Spinal cord (tissue), 10 donors: ENCODE data around the gene ODC1. TPM values are rescaled to one million over a fixed set of nuclear protein-coding genes. Genes with fewer than 3 reads are reported as not detected.

Experiments used
- DNase-seq, 6 donors: peaks; one replicate each; pipeline versions ENCODE4 v3.0.0 to v3.0.0-alpha.2; 2013 to 2015; ENCODE audit warnings: low spot score in 6 of 6, low read depth in 4 of 6
- H3K27ac ChIP-seq: one replicate; pipeline ENCODE4 v1.5.1; 2013; ENCODE audit warnings: low read depth, low read length, control low read depth
- H3K27me3 ChIP-seq: one replicate; pipeline ENCODE4 v1.6.1; 2013; ENCODE audit warnings: low read length; ENCODE audit not compliant: control insufficient read depth, insufficient read depth
- H3K36me3 ChIP-seq: one replicate; pipeline ENCODE4 v1.6.1; 2013; ENCODE audit warnings: low read length; ENCODE audit not compliant: control insufficient read depth, insufficient read depth
- H3K4me1 ChIP-seq: one replicate; pipeline ENCODE4 v1.6.1; 2013; ENCODE audit warnings: low read length; ENCODE audit not compliant: control insufficient read depth, insufficient read depth
- H3K4me3 ChIP-seq: one replicate; pipeline ENCODE4 v1.5.1; 2013; ENCODE audit warnings: low read depth, low read length, control low read depth
- H3K9me3 ChIP-seq: one replicate; pipeline ENCODE4 v1.6.1; 2013; ENCODE audit warnings: low read length; ENCODE audit not compliant: control insufficient read depth, insufficient read depth
- WGBS: methylation state at CpG from one replicate; pipeline ENCODE4 v1.1.5; 2013; ENCODE audit warnings: missing lambda C conversion rate; ENCODE audit not compliant: insufficient coverage; 5-methylcytosine and 5-hydroxymethylcytosine counted together
- polyA plus RNA-seq, 2 donors: library from polyadenylated mRNA; unstranded; fragments of 120-200 nt; gene quantifications; one replicate each; pipeline ENCODE4 v1.2.1, GENCODE V29; 2013; ENCODE audit not compliant: insufficient read length in 2 of 2
- total RNA-seq, 2 donors: library from RNA; depleted of rRNA in 1 of 2; stranded (reverse); fragments of 120-200 nt in 1 of 2; fragments of >200 nt in 1 of 2; gene quantifications; one replicate each; pipeline versions ENCODE4 v1.2.3 to v1.2.4, GENCODE V29; 2013 to 2014
- donor health status: healthy.

ODC1 gene
- total and polyA plus RNA-seq, 4 donors, result 79.1 to 137 (median 111) TPM

GRCh38 chr2:10424051-10424450 lies 24.1 kb downstream of the ODC1 start:
- Histone ChIP-seq H3K4me3 (no peak overlapping the region), H3K36me3 (peaks cover 75% of the 10 kb centered on the region), H3K27ac (no peak overlapping the region), H3K27me3 (no peaks in the 10 kb centered on the region), H3K9me3 (no peaks in the 10 kb centered on the region), H3K4me1 (peaks cover 32% of the 10 kb centered on the region)
- no peak for DNase-seq
- WGBS, result 82% methylated on average over 9 of the region's 11 CpGs

- no peak overlapping the region for H3K4me3 ChIP-seq
- DNase-seq, result no peak
- no peak overlapping the region for H3K27ac ChIP-seq
- peaks cover 73% of the 10 kb centered on the region for H3K36me3 ChIP-seq
- no peaks in the 10 kb centered on the region for H3K9me3 ChIP-seq
- WGBS, result 90% methylated on average over 6 of the region's 6 CpGs
- H3K27me3 ChIP-seq, result no peaks in the 10 kb centered on the region
- H3K4me1 ChIP-seq, result peaks cover 32% of the 10 kb centered on the region
These were observed 24.7 kb downstream of the ODC1 start for GRCh38 chr2:10423400-10423774.

- DNase-seq, result no peak
- Histone ChIP-seq H3K4me3 (no peak overlapping the region), H3K27ac (no peak overlapping the region), H3K9me3 (no peaks in the 10 kb centered on the region), H3K4me1 (peaks cover 29% of the 10 kb centered on the region), H3K27me3 (no peaks in the 10 kb centered on the region), H3K36me3 (peaks cover 68% of the 10 kb centered on the region)
- whole genome bisulfite sequencing, result 91% methylated on average over 19 of the region's 24 CpGs
These were observed 25.3 kb downstream of the ODC1 start for GRCh38 chr2:10422732-10423399.

- WGBS, result 79% methylated on average over 6 of the region's 6 CpGs
- Histone ChIP-seq H3K27me3 (no peaks in the 10 kb centered on the region), H3K4me1 (peaks cover 23% of the 10 kb centered on the region), H3K9me3 (no peaks in the 10 kb centered on the region), H3K27ac (no peak overlapping the region), H3K36me3 (peaks cover 62% of the 10 kb centered on the region), H3K4me3 (no peak overlapping the region)
- no peak for DNase-seq
These were observed 25.9 kb downstream of the ODC1 start for GRCh38 chr2:10422251-10422650.

GRCh38 chr2:10419553-10420257 lies 28.4 kb downstream of the ODC1 start:
- WGBS, result 95% methylated on average over 46 of the region's 54 CpGs
- H3K36me3 ChIP-seq, result peaks cover 43% of the 10 kb centered on the region
- no peak for DNase-seq

GRCh38 chr2:10417551-10418335 lies 30.4 kb downstream of the ODC1 start:
- no peaks in the 10 kb centered on the region for H3K9me3 ChIP-seq
- H3K4me3 ChIP-seq, result no peak overlapping the region
- H3K27ac ChIP-seq, result no peak overlapping the region
- 97% methylated on average over 3 of the region's 6 CpGs for WGBS
- peaks cover 28% of the 10 kb centered on the region for H3K4me1 ChIP-seq
- H3K27me3 ChIP-seq, result no peaks in the 10 kb centered on the region
- peaks cover 27% of the 10 kb centered on the region for H3K36me3 ChIP-seq
- no peak for DNase-seq

More at GRCh38 chr2:10419553-10420257, 28.4 kb downstream of the ODC1 start:
- peaks cover 10% of the 10 kb centered on the region for H3K4me1 ChIP-seq
- no peaks in the 10 kb centered on the region for H3K27me3 ChIP-seq
- no peak overlapping the region for H3K4me3 ChIP-seq
- H3K9me3 ChIP-seq, result no peaks in the 10 kb centered on the region
- no peak overlapping the region for H3K27ac ChIP-seq

- 78% methylated on average over 11 of the region's 12 CpGs for WGBS
- no peak for DNase-seq
- Histone ChIP-seq H3K9me3 (no peaks in the 10 kb centered on the region), H3K27me3 (no peaks in the 10 kb centered on the region), H3K27ac (no peak overlapping the region), H3K4me3 (no peak overlapping the region), H3K36me3 (peaks cover 14% of the 10 kb centered on the region), H3K4me1 (peaks cover 48% of the 10 kb centered on the region)
These were observed 32.5 kb downstream of the ODC1 start for GRCh38 chr2:10415640-10416039.

GRCh38 chr2:10415048-10415447 lies 33.1 kb downstream of the ODC1 start:
- Histone ChIP-seq H3K4me3 (no peak overlapping the region), H3K9me3 (no peaks in the 10 kb centered on the region), H3K27me3 (no peaks in the 10 kb centered on the region), H3K27ac (no peak overlapping the region), H3K36me3 (peaks cover 10% of the 10 kb centered on the region), H3K4me1 (peaks cover 53% of the 10 kb centered on the region)
- DNase-seq, result no peak
- WGBS, result 89% methylated on average over 8 of the region's 8 CpGs

- H3K4me3 ChIP-seq, result no peak overlapping the region
- H3K9me3 ChIP-seq, result no peaks in the 10 kb centered on the region
- peaks cover 57% of the 10 kb centered on the region for H3K4me1 ChIP-seq
- H3K36me3 ChIP-seq, result peaks cover 6% of the 10 kb centered on the region
- H3K27me3 ChIP-seq, result no peaks in the 10 kb centered on the region
- H3K27ac ChIP-seq, result no peak overlapping the region
- DNase-seq, result peak in 2 of 6 donors; percentile 64 to 83
- 35% methylated on average over 4 of the region's 10 CpGs for WGBS
These were observed 33.5 kb downstream of the ODC1 start for GRCh38 chr2:10414591-10414990.
